ENCODE results near the gene TRABD2B.

GRCh38 chr1:47913225-47913823, 83.9 kb downstream of the TRABD2B start:
- TF ChIP-seq EZH2 (IDR thresholded peaks at IDR 0.05; ENCODE audit: insufficient read depth, poor library complexity, severe bottlenecking): no peak
- TF ChIP-seq EZH2phosphoT487 (IDR thresholded peaks at IDR 0.05; ENCODE audit: insufficient read depth, low read depth): no peak

All from GM23248 (cell line).